Measurements from ENCODE around the gene PALB2. TPM values are rescaled to one million over a fixed set of nuclear protein-coding genes. Genes with fewer than 3 reads are reported as not detected.

PALB2 gene
- total and polyA plus RNA-seq, 2 experiments from 2014 or later, result 24.2 to 34.0 TPM

DNA sequence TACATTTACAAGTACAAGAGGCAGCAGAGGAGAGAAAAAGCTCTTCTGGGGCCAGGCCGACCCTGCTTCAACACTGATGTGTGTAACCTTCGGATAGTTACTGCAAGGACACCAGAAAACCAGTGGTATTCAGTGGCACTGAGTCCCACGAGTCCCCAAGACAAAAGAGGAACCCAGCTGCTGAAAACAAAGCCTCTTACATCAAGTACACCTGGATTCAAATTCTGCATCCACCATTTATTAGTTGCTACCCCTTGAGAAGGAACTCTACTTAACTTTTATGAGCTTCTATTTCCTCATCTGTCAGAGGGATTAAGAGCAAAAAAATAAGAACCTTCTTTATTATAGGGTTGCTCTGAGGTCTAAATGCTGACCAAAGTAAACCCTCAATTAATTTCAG lies 86.6 kb downstream of the PALB2 start:
- Histone ChIP-seq H3K4me1 (ENCODE audit: insufficient read depth) (peaks cover 14% of the 10 kb centered on the region), H3K36me3 (ENCODE audit: insufficient read depth) (peaks cover 20% of the 10 kb centered on the region), H2AFZ (no peak overlapping the region), H3K27me3 (ENCODE audit: insufficient read depth) (no peaks in the 10 kb centered on the region), H3K4me3 (no peak overlapping the region), H4K20me1 (replicated peaks; ENCODE audit: insufficient read depth) (peaks cover 21% of the 10 kb centered on the region), H3K4me2 (no peak overlapping the region), H3K27ac (ENCODE audit: low read depth) (no peak overlapping the region), H3K9me2 (ENCODE audit: insufficient read depth) (no peaks in the 10 kb centered on the region), H3F3A (replicated peaks; ENCODE audit: low read depth) (peaks cover 3% of the 10 kb centered on the region; the same call in 1 of the 2 replicates), H3K79me2 (replicated peaks; ENCODE audit: insufficient read depth) (peaks cover 54% of the 10 kb centered on the region)
- no peak for ATAC-seq
- peaks cover 9% of the 10 kb centered on the region for H3K27me3 Mint-ChIP-seq (ENCODE audit: insufficient read depth, low read depth, poor library complexity)
- peaks cover 49% of the 10 kb centered on the region for H3K36me3 Mint-ChIP-seq (ENCODE audit: low read depth)
- peaks cover 7% of the 10 kb centered on the region; the same call in 1 of the 3 replicates for H3K4me1 Mint-ChIP-seq
- no peak overlapping the region; the same call in 1 of the 2 replicates for H3K27ac Mint-ChIP-seq
- DNase-seq (ENCODE audit: low spot score), result no peak
- H3K4me3 Mint-ChIP-seq, result no peak overlapping the region
- no peak for TF ChIP-seq ZNF114 (CRISPR knock-in tag; IDR thresholded peaks at IDR 0.05)
- TF ChIP-seq, protein P1, sequence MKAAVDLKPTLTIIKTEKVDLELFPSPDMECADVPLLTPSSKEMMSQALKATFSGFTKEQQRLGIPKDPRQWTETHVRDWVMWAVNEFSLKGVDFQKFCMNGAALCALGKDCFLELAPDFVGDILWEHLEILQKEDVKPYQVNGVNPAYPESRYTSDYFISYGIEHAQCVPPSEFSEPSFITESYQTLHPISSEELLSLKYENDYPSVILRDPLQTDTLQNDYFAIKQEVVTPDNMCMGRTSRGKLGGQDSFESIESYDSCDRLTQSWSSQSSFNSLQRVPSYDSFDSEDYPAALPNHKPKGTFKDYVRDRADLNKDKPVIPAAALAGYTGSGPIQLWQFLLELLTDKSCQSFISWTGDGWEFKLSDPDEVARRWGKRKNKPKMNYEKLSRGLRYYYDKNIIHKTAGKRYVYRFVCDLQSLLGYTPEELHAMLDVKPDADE (IDR thresholded peaks at IDR 0.05), result no peak
- peaks cover 3% of the 10 kb centered on the region; the same call in 1 of the 3 replicates for H3K9me3 Mint-ChIP-seq

Other genes with a start within 250 kb of the PALB2 start
- 19.6 and 20.0 TPM in 2 replicates for gene COG7, start 188.1 kb downstream of the PALB2 start, total RNA-seq (2014; rRNA removed; shearing (Covaris generic))
- gene COG7, start 188.1 kb downstream of the PALB2 start, polyA plus RNA-seq (2016; fragmentation: Nextera tagmentation; extraction: Ambion mirVana), result 9.2 and 10.3 TPM in 2 replicates
- gene GGA2, start 130.8 kb downstream of the PALB2 start, total RNA-seq (2014; rRNA removed; shearing (Covaris generic)), result 76.6 and 114 TPM in 2 replicates
- gene GGA2, start 130.8 kb downstream of the PALB2 start, polyA plus RNA-seq (2016; fragmentation: Nextera tagmentation; extraction: Ambion mirVana), result 36.2 and 40.3 TPM in 2 replicates
- gene EARS2, start 84.0 kb downstream of the PALB2 start, total RNA-seq (2014; rRNA removed; shearing (Covaris generic)), result 58.3 and 89.1 TPM in 2 replicates
- 22.6 and 22.8 TPM in 2 replicates for gene EARS2, start 84.0 kb downstream of the PALB2 start, polyA plus RNA-seq (2016; fragmentation: Nextera tagmentation; extraction: Ambion mirVana)
- 201 and 249 TPM in 2 replicates for gene UBFD1, start 83.6 kb downstream of the PALB2 start, total RNA-seq (2014; rRNA removed; shearing (Covaris generic))
- gene UBFD1, start 83.6 kb downstream of the PALB2 start, polyA plus RNA-seq (2016; fragmentation: Nextera tagmentation; extraction: Ambion mirVana), result 27.7 and 28.5 TPM in 2 replicates
- gene NDUFAB1, start 45.0 kb downstream of the PALB2 start, total RNA-seq (2014; rRNA removed; shearing (Covaris generic)), result 136 and 164 TPM in 2 replicates
- 449 and 477 TPM in 2 replicates for gene NDUFAB1, start 45.0 kb downstream of the PALB2 start, polyA plus RNA-seq (2016; fragmentation: Nextera tagmentation; extraction: Ambion mirVana)
- gene DCTN5, start 156 bp upstream of the PALB2 start, total RNA-seq (2014; rRNA removed; shearing (Covaris generic)), result 31.6 and 69.6 TPM in 2 replicates
- 11.2 and 11.5 TPM in 2 replicates for gene DCTN5, start 156 bp upstream of the PALB2 start, polyA plus RNA-seq (2016; fragmentation: Nextera tagmentation; extraction: Ambion mirVana)
- 141 TPM in 2 replicates for gene PLK1, start 37.6 kb upstream of the PALB2 start, total RNA-seq (2014; rRNA removed; shearing (Covaris generic))
- gene PLK1, start 37.6 kb upstream of the PALB2 start, polyA plus RNA-seq (2016; fragmentation: Nextera tagmentation; extraction: Ambion mirVana), result 66.0 and 69.0 TPM in 2 replicates
- gene ERN2, start 71.9 kb upstream of the PALB2 start, total RNA-seq (2014; rRNA removed; shearing (Covaris generic)), result 0.97 and 1.1 TPM in 2 replicates
- 0.73 and 0.97 TPM in 2 replicates for gene ERN2, start 71.9 kb upstream of the PALB2 start, polyA plus RNA-seq (2016; fragmentation: Nextera tagmentation; extraction: Ambion mirVana)
- 3.3 and 3.7 TPM in 2 replicates for gene CHP2, start 113.7 kb upstream of the PALB2 start, total RNA-seq (2014; rRNA removed; shearing (Covaris generic))
- 2.3 and 2.4 TPM in 2 replicates for gene CHP2, start 113.7 kb upstream of the PALB2 start, polyA plus RNA-seq (2016; fragmentation: Nextera tagmentation; extraction: Ambion mirVana)
- 9.2 and 16.4 TPM in 2 replicates for gene PRKCB, start 194.7 kb upstream of the PALB2 start, total RNA-seq (2014; rRNA removed; shearing (Covaris generic))
- 3.7 and 3.8 TPM in 2 replicates for gene PRKCB, start 194.7 kb upstream of the PALB2 start, polyA plus RNA-seq (2016; fragmentation: Nextera tagmentation; extraction: Ambion mirVana)

Data from GM23338 (cell line).